GM13977 (cell line): Measurements from ENCODE around the gene TMEM154.

Experiments used
- DNase-seq: peaks from one replicate; pipeline ENCODE4 v3.0.0; 2012; ENCODE audit warnings: low spot score
- CTCF ChIP-seq: IDR thresholded peaks from 2 replicates; pipeline ENCODE4 v1.5.1; 2012; ENCODE audit warnings: mild to moderate bottlenecking, control low read depth; ENCODE audit not compliant: insufficient read depth; ENCODE audit errors: extremely low read depth, missing control alignments
- in situ Hi-C: fragments of 300-500 bp; cut with MboI; formaldehyde crosslinking; loops from one replicate; pipeline ENCODE4 v1.12.0; 2022; ENCODE audit warnings: low sequenced_read_pairs, low pct_unique_long_range_greater_than_20kb, mixed read lengths, inconsistent platforms; ENCODE audit not compliant: unreplicated experiment

TMEM154 gene

GRCh38 chr4:152587127-152587526 is 92.7 kb downstream of the TMEM154 start:
- TF ChIP-seq CTCF = no peak
- no peak for DNase-seq
- in situ Hi-C loops = no loop called here

GRCh38 chr4:152586668-152587067 is 93.1 kb downstream of the TMEM154 start:
- no peak for DNase-seq
- no peak for TF ChIP-seq CTCF
- in situ Hi-C loops = no loop called here

- no peak for TF ChIP-seq CTCF
- no peak for DNase-seq
- in situ Hi-C loops = no loop called here
Measured at GRCh38 chr4:152585023-152585441, 94.8 kb downstream of the TMEM154 start.

GRCh38 chr4:152581536-152582160 is 98.1 kb downstream of the TMEM154 start:
- DNase-seq = no peak
- in situ Hi-C loops = no loop called here

GRCh38 chr4:152579916-152580315 is 99.9 kb downstream of the TMEM154 start:
- DNase-seq = no peak
- no peak for TF ChIP-seq CTCF
- in situ Hi-C loops = no loop called here

More at GRCh38 chr4:152581536-152582160, 98.1 kb downstream of the TMEM154 start:
- no peak for TF ChIP-seq CTCF

- in situ Hi-C loops = no loop called here
- no peak for DNase-seq
Measured at GRCh38 chr4:152579107-152579764, 100.6 kb downstream of the TMEM154 start.

More at GRCh38 chr4:152579107-152579764, 100.6 kb downstream of the TMEM154 start:
- TF ChIP-seq CTCF = no peak
